Hematopoietic multipotent progenitor cell treated with erythropoietin and hydrocortisone succinate and interleukin-3 and kit ligand, for 8 days (in vitro differentiated cells): Measurements from ENCODE around the gene PCBP3.

Experiments
- DNase-seq: peaks from one replicate; pipeline ENCODE4 v3.0.0-alpha.2; 2015

Gene PCBP3

DNA sequence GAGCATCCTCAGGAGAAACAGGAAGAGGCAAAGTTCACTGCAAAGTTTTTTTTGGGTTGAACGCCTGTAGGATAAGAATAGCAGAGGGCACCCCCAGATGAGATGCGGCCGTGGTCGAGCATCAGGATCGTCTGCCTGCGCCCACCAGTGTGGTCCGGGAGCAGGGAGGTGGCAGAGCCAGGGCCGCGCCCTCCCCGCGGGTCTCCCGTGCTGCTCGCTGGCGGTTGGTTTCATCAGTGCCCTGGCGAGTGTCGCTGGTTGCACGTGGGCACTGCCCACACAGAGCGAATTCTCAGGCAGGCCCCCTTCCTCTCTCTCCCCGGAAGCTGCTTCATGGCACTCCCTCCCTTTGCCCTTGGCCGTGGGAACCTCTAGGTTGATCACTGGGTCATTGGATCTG, 120.0 kb downstream of the PCBP3 start:
- DNase-seq: no peak

DNA sequence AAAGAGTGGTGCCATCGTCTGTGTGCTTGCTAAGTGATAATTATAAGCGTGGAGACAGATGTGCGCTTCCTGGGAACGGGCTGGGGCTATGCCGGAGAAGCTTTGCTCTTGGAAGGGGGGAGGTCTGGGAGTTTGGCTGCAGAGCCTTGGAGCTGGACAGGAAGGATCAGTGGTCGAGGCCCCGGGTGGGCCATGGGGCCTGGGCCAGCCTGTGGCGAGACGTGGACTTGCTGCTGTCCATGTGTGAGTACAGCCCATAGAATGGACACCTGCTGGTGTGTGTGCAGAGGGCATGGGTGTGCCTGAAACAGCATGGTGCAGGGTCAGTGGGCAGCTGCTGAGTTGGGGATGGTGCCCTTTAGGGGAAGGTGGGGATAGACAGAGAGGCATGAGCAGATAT, 121.3 kb downstream of the PCBP3 start:
- DNase-seq: no peak

DNA sequence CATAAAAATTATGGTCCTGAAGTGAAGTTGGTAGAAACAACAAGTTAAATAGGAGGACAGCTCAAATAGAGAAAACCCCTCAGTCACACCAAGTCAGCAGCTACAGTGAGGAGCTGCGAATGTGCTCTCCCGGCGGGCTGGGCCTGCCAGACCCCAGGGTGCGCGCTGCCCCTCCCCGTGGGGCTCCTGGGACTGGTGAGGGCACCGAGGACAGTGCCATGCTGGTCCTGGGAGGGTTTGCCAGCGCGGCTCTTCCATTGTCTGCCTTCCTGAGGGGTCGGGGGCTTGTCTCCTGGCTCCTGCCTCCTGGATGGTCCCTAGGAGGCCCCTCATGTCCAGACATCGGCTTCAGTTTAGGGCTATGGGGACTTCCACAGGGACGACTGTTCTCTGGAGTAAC, 121.8 kb downstream of the PCBP3 start:
- no peak for DNase-seq

DNA sequence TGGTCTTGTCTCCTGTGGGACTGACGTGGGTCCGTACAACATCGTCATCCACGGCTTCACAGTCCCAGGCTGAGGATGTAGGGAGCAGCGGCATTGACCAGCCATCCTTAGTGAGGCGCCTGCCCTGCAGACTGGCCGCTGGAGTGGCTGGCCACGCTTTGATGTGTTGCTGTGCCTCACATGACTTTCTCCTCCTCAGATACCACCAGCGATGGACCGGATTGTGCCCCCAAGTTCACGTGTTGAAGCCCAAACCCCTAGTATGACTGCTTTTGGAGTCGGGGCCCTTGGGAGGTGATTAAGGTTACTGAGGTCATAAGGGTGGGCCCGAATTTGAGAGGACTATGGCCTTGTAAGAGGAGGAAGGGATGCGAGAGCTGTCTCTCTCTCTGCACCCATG, 122.5 kb downstream of the PCBP3 start:
- no peak for DNase-seq

DNA sequence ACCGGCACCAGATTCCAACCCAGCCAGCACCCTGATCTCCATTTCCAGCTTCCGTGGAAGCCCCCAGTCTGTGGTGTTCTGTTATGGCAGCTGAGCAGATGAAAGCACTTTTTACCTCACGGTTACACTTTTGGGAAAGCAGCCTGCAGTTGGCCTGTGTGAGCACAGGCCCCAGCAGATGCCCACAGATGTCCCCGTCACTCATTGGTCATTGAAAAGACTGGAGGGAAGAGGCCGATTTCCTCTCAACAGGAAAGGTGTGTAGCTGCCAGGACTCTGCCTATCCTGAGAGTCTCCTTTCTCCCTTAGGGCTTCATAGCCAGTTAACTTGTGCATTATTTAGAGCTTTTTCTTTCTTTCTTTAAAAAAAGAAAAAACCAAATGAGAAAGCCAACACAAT, 123.0 kb downstream of the PCBP3 start:
- DNase-seq: no peak

DNA sequence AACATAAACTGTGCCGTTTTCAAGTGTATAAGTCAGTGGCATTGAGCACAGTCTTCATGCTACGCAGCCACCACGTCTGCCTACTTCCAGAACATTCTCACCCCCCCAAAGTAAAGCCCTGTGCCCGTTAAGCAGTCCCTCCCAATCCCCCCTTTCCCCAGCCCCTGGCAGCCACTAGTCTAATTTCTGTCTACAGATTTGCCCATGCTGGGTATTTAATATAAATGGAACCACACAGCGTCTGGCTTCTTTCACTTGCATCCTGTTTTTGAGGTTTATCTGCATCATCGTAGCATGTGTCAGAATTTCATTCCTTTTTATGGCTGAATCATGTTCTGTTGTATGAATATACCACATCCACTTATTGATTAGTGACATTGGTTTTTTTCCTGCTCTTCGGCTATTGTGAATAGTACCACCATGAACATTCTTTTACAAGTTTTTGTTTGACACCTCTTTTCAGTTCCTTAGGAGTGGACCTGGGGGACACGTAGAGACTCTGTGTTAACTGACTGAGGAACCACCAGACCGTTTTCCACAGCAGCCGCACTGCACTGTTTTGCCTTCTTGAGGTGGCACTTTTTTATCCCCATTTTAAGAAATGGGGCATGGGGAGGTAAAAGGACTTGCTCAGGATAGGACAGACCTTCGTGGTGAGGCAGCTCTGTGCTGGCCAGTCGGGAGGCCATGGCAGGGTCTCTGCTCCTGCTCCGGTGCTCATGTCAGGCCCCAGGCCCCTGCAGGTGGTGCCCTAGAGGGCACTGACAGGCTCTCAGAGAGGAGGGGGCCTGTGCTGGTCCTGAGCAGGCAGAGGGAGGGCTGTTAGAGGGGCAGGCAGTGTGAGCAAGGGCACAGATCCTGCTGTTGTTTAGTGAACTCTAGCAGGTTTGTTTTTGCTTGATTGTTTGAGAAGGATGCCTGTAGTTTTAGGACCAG, 123.8 kb downstream of the PCBP3 start:
- DNase-seq: no peak

DNA sequence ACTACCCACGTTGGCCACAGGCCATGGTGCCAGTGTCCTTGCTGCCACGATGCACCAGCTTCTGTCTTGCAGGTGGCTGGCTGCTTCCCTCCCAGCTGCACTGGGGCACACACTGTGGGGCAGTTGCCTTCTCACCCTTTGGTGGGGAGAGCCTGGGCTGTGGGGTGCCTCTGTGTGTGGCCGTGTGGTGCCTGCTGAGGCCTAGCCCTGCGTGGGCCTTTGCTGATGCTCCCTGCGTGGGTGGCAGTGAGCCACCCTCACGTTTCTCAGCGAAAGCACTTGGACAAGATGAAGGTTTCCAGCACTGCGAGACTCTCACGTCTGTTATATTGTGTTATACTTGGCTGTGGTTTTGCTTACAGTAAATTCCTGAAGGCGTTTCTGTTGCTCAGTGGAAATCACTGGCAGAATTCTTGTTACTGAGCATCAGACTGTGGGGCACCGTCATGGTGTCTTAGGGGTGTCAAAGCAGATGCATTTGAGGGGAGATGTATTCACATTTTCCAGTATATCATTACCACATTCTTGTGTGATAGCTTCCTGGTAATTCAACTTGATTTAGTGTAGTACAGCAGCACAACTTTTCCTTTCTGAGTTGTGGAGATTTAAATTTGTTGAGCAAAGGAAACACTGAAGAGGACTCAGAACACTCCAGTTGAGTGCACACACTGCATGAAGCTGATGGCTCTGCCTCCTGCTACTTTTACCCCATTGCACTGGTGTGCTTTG, 124.7 kb downstream of the PCBP3 start:
- no peak for DNase-seq

DNA sequence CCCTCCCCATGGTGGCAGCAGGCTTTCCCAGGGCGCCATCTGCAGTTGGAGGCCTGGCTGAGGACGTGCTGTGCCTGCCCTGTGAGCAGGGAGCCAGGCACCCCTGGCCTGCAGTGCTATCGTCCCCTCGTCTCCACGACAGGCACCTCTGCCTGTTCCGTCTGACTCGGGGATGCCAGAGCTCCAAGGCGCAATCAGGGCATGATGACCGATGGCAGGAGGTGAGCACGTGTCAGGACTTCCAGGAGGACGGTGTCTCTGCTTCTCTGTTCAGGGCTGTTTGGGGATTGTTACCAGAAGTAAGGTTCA, 125.2 kb downstream of the PCBP3 start:
- DNase-seq: no peak

DNA sequence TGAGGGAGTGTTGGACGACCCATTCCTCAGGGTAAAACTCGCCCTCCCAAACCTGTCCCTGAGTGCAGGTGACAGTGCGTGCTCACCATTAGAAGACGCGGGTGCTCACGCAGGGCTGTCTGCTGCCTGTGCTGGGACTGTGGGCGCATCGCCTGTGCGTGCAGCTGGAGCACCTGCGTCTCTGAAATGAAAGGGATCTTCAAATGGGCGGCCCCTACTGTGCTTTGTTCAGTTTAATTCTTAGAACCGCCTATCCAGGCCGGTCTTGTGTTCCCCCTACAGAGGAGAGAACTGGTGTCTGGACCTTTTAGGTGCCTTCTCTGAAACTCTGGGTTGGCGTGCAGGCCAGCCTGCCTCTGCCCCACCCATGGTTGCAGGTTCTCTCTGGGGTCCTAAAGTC, 125.8 kb downstream of the PCBP3 start:
- no peak for DNase-seq

DNA sequence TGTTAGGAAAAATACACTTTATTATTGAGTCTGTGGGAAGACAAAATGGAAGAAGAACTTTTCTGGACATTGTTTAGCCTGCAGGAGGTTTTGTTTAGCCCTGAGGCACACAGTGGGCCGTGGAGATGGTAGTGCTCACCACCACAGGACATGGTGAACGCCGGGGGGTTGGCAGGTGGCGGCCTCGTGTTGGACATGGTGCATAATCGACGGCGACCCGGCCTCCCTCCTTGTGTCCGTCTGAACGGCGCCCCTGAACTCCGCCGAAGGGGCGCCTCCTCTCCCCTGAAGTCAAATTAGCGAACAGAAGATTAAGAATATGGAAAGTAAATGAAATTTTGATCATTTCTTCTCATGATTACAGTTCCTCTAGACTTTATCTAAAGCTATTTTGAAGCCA, 126.4 kb downstream of the PCBP3 start:
- no peak for DNase-seq

DNA sequence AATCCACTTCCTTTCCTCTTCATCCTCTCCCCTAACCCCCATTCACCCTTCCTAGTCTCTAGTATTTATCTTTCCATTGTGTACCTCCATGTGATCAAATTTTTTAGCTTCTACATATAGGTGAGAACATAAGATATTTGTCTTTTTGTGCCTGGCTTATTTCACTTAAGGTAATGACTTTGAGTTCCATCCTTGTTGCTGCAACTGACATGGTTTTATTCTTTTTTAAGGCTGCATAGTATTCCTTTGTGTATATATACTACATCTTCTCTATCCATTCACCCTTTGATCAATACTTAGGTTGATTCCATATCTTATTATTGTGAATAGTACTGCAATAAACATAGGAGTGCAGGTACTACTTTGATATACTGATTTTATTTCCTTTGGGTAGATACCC, 128.7 kb downstream of the PCBP3 start:
- DNase-seq: no peak

DNA sequence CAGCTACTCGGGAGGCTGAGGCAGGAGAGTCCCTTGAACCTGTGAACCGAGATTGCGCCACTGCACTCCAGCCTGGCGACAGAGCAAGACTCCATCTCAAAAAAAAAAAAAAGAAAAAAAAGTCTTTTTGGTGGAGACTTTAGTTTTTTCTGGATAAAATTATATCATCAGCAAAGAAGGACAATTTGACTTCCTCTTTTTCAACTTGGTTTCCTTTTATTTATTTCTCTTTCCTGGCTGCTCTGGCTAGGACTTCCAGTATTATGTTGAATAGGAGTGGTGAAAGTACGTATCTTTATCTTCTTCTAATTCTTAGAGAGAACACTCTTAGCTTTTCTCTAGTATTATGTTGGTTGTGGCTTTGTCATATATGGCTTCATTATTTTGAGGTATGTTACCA, 130.8 kb downstream of the PCBP3 start:
- DNase-seq: no peak

DNA sequence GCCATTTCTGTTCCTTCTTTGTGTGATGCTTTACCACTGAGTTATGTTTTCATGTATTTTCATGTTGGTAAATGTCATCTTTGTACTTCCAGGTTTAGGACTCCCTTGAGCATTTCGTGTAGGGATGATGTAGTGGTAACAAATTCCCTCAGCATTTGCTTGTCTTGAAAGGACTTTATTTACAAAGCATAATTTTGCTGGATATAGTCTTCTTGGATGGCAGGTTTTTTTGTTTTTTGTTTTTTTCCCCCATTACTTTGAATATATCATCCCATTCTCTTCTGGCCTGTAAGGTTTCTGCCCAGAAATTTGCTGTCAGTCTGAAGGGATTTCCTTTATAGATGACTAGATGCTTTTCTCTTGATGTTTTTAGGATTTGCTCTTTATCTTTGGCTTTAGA, 133.4 kb downstream of the PCBP3 start:
- no peak for DNase-seq

DNA sequence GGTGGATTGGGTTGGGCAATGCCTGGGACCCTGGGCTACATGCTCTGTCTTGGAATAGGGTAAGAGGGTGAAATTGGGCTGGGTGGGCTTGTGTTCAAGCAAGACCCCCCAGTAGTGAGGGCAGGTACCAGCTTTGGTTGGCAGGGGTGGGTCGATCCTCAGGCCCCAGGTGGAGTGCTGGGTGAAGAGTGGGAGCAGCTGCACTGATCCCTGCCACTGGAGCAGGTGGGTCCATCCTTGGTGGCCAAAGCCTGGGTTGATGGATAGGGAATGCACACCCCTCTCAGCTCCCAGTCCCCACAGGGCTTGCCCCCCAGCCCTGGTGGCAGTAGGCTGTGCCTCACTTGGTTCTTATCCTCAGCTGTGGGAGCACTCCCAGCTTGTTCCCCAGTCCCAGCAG, 135.2 kb downstream of the PCBP3 start:
- no peak for DNase-seq

DNA sequence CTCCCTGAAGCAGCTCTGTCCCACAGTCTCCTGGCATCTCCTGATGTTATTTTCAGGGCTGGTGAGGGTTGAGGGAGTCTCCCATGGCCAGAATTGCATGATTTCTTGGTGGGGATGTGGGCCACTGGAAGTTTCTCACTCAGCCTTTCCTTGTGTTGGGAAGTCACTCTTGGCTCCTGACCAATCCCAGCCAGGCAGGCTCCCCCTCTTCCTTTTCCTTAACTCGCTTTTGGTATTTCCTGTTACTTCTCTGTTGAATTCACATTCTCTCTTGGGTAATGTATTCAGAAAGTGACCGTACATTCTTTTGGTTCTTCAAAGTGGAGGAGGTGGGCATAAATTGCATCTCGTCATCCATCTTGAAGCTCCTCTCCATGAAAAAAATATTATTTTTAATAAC, 135.7 kb downstream of the PCBP3 start:
- DNase-seq: no peak

DNA sequence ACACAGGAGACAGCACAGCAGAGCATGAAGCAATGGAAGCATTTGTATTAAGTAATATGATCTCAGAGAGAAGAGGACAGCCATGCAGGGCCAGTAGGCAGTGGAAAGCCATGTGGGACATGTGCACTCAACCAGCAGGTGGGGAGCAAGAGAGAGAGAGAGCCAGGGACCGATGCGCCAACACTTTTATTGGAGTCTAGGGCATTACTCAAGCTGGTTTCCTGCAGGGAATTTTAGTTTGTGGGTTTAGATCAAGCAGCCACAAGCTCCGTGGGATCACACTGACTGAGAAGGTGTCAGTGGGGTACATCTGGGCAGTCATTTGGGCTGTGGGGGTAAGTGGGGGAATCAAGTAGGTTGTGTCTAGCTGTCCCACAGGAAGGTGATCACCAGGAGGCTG, 137.1 kb downstream of the PCBP3 start:
- no peak for DNase-seq

DNA sequence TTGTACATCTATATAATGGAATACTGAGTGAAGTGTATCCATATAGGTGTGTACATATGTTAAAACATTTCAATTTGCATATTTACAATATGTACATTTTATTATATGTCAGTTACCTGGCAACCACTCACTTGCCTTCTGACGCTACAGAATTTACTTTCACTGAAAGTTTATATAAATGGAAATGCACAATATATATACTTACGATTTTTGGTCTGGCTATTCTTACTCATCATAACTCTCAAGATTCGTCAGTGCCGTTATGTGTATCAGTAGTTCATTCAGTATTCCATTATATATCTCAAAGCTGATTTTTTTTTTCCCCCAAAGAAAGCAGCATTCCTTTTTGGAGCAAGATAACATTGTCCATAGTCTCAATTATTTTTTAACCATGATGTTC, 138.2 kb downstream of the PCBP3 start:
- no peak for DNase-seq

DNA sequence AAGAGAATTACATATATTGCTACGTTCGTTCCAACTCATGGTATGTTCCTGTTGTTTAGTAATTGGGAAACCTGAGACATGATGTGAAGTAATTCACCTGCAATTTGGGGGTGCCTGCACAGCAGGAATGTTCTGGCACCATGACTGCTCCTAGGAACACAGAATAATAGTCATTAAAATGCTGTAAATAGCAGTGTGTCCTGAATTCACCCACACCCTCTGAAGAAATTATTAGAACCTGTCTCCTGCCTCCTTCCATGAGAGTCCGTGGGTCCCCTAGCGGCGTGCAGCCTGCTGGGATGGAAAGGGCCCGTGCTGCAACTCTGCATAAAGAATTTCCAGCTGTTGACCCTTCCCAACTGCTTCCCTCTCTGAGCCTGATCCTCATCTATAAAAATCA, 143.1 kb downstream of the PCBP3 start:
- no peak for DNase-seq

DNA sequence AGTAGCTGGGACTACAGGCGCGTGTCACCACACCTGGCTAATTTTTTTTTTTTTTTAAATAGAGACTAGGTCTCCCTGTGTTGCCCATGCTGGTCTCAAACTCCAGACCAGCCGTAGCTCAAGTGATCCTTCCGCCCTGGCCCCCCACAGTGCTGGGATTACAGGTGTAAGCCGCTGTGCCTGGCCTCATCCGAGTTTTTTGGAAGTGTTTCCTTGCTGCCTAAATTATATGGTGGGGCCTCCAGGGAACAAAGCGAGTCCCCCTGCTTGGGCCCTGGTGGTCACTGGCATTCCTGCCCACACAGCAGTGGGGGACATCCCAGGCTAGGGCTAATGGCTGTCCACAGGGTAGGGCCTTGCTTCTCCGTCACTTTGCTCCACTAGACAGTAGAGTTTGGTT, 143.8 kb downstream of the PCBP3 start:
- no peak for DNase-seq

DNA sequence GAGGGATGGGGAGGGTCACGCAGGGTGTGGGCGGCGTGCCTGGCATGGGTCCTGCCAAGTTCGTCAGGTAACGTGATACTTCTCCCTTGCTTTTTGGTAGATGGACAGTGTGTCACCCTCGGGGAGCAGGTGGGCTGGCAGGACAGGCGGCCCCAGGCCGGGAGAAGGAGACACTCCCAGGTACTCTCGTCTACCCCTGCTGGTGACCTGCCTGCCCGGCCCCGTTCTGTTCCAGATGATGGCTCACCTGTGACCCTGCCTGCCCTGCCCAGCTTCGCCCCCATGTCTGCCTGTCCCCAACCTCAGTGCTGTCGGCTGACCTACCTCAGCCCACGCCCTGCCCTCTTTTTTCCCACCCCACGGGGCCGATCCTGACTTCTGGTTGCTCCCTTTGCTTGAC, 144.7 kb downstream of the PCBP3 start:
- no peak for DNase-seq

DNA sequence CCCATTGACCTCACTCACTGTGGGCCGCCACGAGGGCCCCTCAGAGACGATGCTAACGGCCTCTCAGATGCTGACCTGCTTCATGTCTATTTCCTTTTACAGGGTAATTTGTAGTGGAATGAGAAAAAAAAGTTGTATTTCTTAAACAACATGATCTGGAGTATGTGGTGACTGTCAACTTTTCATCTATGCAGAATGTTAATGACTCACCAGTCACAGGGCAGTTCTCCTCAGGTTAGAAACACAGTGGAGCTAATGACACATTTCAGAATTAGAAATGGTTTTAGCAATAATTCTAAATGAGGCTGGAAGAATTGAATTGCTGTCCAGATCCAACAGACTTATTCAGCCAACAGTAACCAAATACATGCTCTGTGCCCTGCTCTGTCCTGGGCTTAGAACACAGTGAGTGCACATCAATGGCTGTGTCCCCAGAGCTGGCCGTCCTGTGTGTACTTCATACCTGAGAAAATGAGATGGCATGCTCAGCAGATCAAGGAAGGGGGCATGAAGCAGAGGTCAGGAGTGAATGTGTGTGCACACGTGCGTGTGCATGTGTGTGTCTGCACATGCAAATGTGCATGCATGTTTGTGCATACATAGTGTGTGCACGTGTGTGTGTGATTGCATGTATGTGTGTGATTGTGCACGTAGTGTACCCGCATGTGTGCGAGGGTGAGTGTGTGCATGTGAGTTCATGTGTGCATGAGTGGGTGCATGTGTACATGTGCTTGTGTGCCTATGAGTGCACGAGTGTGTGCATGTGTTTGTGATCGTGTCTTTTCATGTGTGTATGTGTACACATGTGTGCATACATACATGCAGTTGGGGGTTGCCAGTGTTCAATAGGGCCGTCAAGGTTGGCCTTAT, 145.3 kb downstream of the PCBP3 start:
- DNase-seq: no peak

DNA sequence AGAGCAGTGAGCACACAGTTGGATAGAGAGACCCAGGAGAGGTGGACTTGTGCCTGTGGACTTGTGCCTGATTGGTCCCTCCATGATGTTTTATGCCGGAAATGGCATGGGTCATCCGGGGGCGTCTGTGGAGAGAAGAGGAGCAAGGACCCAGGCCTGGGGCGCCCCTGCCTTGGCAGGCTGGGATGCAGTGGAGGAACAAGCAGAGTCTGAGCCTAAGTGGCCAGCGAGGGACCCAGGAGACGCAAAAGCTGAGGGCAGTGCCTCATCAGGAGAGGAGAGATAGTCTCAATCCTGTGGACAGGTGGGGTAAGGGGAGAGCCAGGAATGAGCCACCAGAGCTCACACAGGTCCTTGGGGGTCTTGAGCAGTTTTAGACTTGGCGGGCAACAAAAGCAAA, 146.9 kb downstream of the PCBP3 start:
- DNase-seq: no peak

DNA sequence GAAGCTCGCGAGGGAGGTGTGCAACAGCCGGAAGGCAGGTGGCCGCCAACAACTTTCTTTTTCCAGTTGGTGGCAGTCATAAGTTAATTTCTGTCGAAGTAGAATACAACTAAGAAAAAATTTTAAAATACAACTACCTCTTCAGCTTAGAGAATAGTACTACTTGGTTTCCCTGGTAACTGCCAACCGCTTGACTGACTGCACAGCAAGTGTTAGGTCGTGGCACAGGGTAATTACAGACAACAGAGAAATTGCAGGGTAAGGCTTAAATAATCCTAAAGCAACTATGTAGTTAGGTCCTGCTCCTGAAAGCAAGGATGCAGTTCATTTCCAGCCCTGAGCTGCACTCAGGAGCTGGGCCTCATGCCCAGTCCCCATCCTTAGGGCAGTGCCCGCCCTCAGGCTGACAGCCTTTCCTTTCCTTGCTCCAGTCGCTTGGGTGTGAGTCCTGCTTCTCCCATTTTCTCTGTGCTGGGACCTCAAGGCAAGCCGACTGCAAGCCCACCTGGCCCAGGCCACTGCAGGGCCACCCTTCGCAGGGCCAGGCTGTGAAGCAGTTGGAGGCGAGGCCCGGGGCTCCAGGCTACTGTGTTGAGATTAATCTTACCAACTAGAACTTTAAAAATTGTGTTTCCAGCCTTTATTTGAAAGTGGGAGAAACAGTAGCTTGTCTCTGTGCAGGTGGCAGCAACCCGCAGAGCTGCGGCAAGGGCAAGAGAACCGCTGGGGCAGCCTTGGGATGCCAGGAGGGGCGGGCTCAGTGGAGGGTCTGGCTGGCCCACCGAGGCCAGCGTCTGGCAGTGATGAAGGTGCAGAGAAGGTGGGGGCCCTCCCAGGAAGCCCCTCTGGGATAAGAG, 148.3 kb downstream of the PCBP3 start:
- DNase-seq: no peak
